BE2C (cell line): Measurements from ENCODE around the gene MAP2K4.

ENCODE experiments used
- DNase-seq: peaks from one replicate; pipeline ENCODE4 v3.0.0-alpha.2; 2020
- H3K27me3 ChIP-seq: fragments of 250-450 bp; sonication (Bioruptor Pico); 2 replicates; pipeline ENCODE4 v1.5.1; 2020; ENCODE audit warnings: mild to moderate bottlenecking
- H3K36me3 ChIP-seq: fragments of 250-450 bp; sonication (Bioruptor Pico); 2 replicates; pipeline ENCODE4 v1.5.1; 2020; ENCODE audit warnings: mild to moderate bottlenecking
- H3K4me1 ChIP-seq: fragments of 250-450 bp; sonication (Bioruptor Pico); 2 replicates; pipeline ENCODE4 v1.5.1; 2020
- H3K4me3 ChIP-seq: 2 replicates; pipeline ENCODE4 v1.5.1; 2011; ENCODE audit warnings: low read depth, low read length
- H3K9me3 ChIP-seq: fragments of 250-450 bp; sonication (Bioruptor Pico); 2 replicates; pipeline ENCODE4 v1.5.1; 2020
- CTCF ChIP-seq: IDR thresholded peaks from 2 replicates; pipeline ENCODE4 v1.5.1; 2012; ENCODE audit warnings: mild to moderate bottlenecking, low read depth, low read length

Gene MAP2K4

GRCh38 chr17:12098568-12098967 is 77.9 kb downstream of the MAP2K4 start:
- no peak overlapping the region for H3K4me3 ChIP-seq
- H3K27me3 ChIP-seq: no peaks in the 10 kb centered on the region

GRCh38 chr17:12099412-12099811 is 78.7 kb downstream of the MAP2K4 start:
- H3K4me1 ChIP-seq: no peaks in the 10 kb centered on the region
- TF ChIP-seq CTCF: no peak
- no peak for DNase-seq
- H3K4me3 ChIP-seq: no peak overlapping the region
- no peaks in the 10 kb centered on the region for H3K9me3 ChIP-seq
- H3K27me3 ChIP-seq: no peaks in the 10 kb centered on the region
- no peaks in the 10 kb centered on the region for H3K36me3 ChIP-seq

More at GRCh38 chr17:12098568-12098967, 77.9 kb downstream of the MAP2K4 start:
- Histone ChIP-seq H3K9me3 (no peaks in the 10 kb centered on the region), H3K36me3 (no peaks in the 10 kb centered on the region), H3K4me1 (no peaks in the 10 kb centered on the region)
- no peak for TF ChIP-seq CTCF
- no peak for DNase-seq

GRCh38 chr17:12104831-12105230 is 84.2 kb downstream of the MAP2K4 start:
- Histone ChIP-seq H3K9me3 (no peaks in the 10 kb centered on the region), H3K36me3 (no peaks in the 10 kb centered on the region), H3K4me1 (no peaks in the 10 kb centered on the region), H3K4me3 (no peak overlapping the region), H3K27me3 (no peaks in the 10 kb centered on the region)
- no peak for DNase-seq
- no peak for TF ChIP-seq CTCF

GRCh38 chr17:12107905-12108304 is 87.2 kb downstream of the MAP2K4 start:
- no peaks in the 10 kb centered on the region for H3K4me1 ChIP-seq
- no peaks in the 10 kb centered on the region for H3K9me3 ChIP-seq
- TF ChIP-seq CTCF: no peak
- no peaks in the 10 kb centered on the region for H3K36me3 ChIP-seq
- DNase-seq: no peak
- H3K4me3 ChIP-seq: no peak overlapping the region
- no peaks in the 10 kb centered on the region for H3K27me3 ChIP-seq

GRCh38 chr17:12110906-12111305 is 90.2 kb downstream of the MAP2K4 start:
- TF ChIP-seq CTCF: no peak
- no peak for DNase-seq
- H3K4me3 ChIP-seq: no peak overlapping the region
- H3K9me3 ChIP-seq: no peaks in the 10 kb centered on the region
- H3K27me3 ChIP-seq: no peaks in the 10 kb centered on the region
- no peaks in the 10 kb centered on the region for H3K36me3 ChIP-seq
- no peaks in the 10 kb centered on the region for H3K4me1 ChIP-seq

- H3K27me3 ChIP-seq: no peaks in the 10 kb centered on the region
- no peaks in the 10 kb centered on the region for H3K36me3 ChIP-seq
- TF ChIP-seq CTCF: no peak
- H3K9me3 ChIP-seq: no peaks in the 10 kb centered on the region
- no peak overlapping the region for H3K4me3 ChIP-seq
- DNase-seq: no peak
- H3K4me1 ChIP-seq: no peaks in the 10 kb centered on the region
These were observed 92.5 kb downstream of the MAP2K4 start for GRCh38 chr17:12113156-12113555.
